Kidney (tissue), 14 donors: Measurements from ENCODE around the gene TMEM72. TPM values are rescaled to one million over a fixed set of nuclear protein-coding genes. Genes with fewer than 3 reads are reported as not detected.

ENCODE experiments used
- DNase-seq, 5 donors: peaks; one replicate each; pipeline ENCODE4 v3.0.0-alpha.2; 2013 to 2020
- FAIRE-seq: peaks from 2 replicates; lab custom pipeline; 2012; peaks lifted over from hg19 to GRCh38; lab: Jason Lieb, UNC
- H3K27ac ChIP-seq, 2 donors: one replicate each; pipeline ENCODE4 v1.7.0; 2013; ENCODE audit warnings: low read depth in 2 of 2, low read length in 2 of 2, inconsistent platforms in 1 of 2
- H3K27me3 ChIP-seq: one replicate; pipeline ENCODE4 v1.7.1; 2013; ENCODE audit warnings: low read length, inconsistent platforms; ENCODE audit not compliant: control insufficient read depth, insufficient read depth
- H3K36me3 ChIP-seq, 3 donors: one replicate each; pipeline versions ENCODE4 v1.7.0 to v1.7.1; 2013; ENCODE audit warnings: low read length in 3 of 3, control low read depth in 1 of 3, inconsistent platforms in 1 of 3; ENCODE audit not compliant: insufficient read depth in 3 of 3, control insufficient read depth in 2 of 3
- H3K4me1 ChIP-seq, 3 donors: one replicate each; pipeline versions ENCODE4 v1.7.0 to v1.7.1; 2013; ENCODE audit warnings: low read length in 3 of 3, inconsistent platforms in 1 of 3, low read depth in 1 of 3; ENCODE audit not compliant: control insufficient read depth in 2 of 3, insufficient read depth in 2 of 3
- H3K4me3 ChIP-seq, 3 donors: one replicate each; pipeline versions ENCODE4 v1.7.0 to v1.8.1; 2013; ENCODE audit warnings: low read length in 3 of 3, control low read depth in 1 of 3, inconsistent platforms in 1 of 3
- H3K9ac ChIP-seq, 3 donors: one replicate each; pipeline versions ENCODE4 v1.7.0 to v1.7.1; 2013; ENCODE audit warnings: low read length in 3 of 3, control low read depth in 1 of 3, inconsistent platforms in 1 of 3
- H3K9me3 ChIP-seq, 3 donors: one replicate each; pipeline versions ENCODE4 v1.7.0 to v1.7.1; 2013; ENCODE audit warnings: low read length in 3 of 3, control low read depth in 1 of 3, inconsistent platforms in 1 of 3; ENCODE audit not compliant: control insufficient read depth in 2 of 3, insufficient read depth in 1 of 3
- intact Hi-C: fragments of 100-400 bp; cut with DNase I; formaldehyde crosslinking; loops from one replicate; pipeline ENCODE4 v1.11.1; 2022
- polyA plus RNA-seq: library from polyadenylated mRNA; stranded (reverse); fragments of 350-450 nt; fragmentation: Illumina TruSeq; extraction: RNeasy Lipid Tissue Mini Kit (QIAGEN cat#74804); gene quantifications from one replicate; pipeline ENCODE4 v1.2.3, GENCODE V29; 2014; ENCODE audit warnings: low read depth, low replicate concordance; ENCODE audit not compliant: insufficient read depth
- total RNA-seq: library from RNA; stranded (reverse); fragmentation: NEBNext Ultra II Directional; extraction: Animal tissue kit (Norgen Biotek cat#: 25700); gene quantifications from one replicate; pipeline ENCODE4 v1.2.1, GENCODE V29; 2021
- TF ChIP-seq, protein P1 (sequence below): IDR thresholded peaks from 3 replicates; pipeline ENCODE4 v1.5.1; 2012; ENCODE audit warnings: mild to moderate bottlenecking, moderate library complexity, borderline replicate concordance; ENCODE audit not compliant: insufficient read depth; ENCODE audit errors: extremely low read depth
- donor health status: control.
- donor health status: control.
- donor health status: control.
- donor health status: control.
- donor health status: control.
- donor health status: DM: yes; HTN: yes; CAD: no.
- donor health status: Normal renal cell carcinoma (clear cell type).

TMEM72 gene
- total and polyA plus RNA-seq, 2 donors from 2014 or later, result 19.3 to 127 TPM

DNA sequence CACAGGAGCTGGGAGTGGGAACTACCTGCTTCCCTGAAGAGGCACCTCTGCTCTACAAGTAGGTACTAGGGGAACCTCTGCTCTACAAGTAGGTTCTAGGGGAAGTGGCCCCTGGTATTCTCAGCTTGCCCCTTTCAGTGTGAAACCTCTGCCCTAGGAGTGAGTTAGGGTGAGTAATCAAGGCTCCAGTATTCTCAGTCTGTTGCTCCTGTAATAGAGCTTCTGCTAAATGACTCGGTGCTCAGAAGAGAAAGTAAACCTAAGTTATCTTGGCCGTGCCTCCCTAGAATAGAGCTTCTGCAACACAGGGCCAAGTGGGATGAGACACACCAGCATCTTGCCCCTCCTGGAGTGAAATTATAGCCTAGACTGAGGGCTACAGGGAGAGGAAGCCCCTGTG, 35.1 kb downstream of the TMEM72 start:
- no peak overlapping the region for H3K9ac ChIP-seq
- no peaks in the 10 kb centered on the region for H3K27me3 ChIP-seq
- peak in 1 of 5 donors; percentile 11 for DNase-seq
- peaks cover 0 to 6% (median 2%) of the 10 kb centered on the region in 3 donors for H3K9me3 ChIP-seq
- H3K27ac ChIP-seq, result no peak overlapping the region
- H3K4me1 ChIP-seq, result peaks cover 0 to 18% (median 7%) of the 10 kb centered on the region in 3 donors
- no peak for FAIRE-seq
- TF ChIP-seq, protein P1, sequence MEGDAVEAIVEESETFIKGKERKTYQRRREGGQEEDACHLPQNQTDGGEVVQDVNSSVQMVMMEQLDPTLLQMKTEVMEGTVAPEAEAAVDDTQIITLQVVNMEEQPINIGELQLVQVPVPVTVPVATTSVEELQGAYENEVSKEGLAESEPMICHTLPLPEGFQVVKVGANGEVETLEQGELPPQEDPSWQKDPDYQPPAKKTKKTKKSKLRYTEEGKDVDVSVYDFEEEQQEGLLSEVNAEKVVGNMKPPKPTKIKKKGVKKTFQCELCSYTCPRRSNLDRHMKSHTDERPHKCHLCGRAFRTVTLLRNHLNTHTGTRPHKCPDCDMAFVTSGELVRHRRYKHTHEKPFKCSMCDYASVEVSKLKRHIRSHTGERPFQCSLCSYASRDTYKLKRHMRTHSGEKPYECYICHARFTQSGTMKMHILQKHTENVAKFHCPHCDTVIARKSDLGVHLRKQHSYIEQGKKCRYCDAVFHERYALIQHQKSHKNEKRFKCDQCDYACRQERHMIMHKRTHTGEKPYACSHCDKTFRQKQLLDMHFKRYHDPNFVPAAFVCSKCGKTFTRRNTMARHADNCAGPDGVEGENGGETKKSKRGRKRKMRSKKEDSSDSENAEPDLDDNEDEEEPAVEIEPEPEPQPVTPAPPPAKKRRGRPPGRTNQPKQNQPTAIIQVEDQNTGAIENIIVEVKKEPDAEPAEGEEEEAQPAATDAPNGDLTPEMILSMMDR, result no peak
- intact Hi-C loops, result no loop called here
- no peak overlapping the region for H3K4me3 ChIP-seq
- H3K36me3 ChIP-seq, result no peaks in the 10 kb centered on the region

DNA sequence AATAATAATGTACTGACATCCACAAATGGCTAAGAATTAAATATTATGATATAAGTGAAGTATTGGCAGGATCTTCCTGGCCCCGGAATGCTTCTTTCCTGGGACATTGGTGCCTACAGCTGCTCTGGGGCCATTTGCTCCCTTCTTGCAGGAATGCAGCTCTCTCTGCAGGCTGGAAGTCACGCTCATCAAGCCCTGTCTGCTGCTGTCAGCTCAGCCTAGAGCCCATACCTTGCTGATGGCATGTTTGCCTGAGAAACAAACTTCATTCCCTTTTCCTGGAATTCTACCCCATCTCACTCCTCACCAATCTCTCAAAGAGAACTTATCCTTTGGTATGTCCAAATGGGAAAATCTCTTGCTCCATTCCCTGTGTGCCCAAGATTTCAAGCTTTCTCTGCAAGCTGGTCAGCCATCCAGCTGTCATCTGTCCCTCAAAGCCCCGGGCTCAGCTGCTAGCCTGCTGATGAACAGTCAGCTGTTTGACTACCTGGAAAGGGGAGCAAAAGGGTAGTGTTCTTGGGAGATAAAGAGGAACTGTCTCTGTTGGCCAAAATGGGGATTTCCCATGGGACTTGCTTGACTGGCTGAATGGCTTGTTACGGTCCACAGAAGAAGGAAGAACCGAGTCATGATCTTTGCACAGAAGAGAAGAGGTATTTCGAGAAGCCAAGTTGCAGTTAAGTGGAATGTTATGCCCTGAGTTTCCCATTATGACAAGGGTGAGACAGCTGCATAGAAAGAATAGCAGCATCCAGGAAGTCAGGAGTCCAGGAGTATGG, 36.4 kb downstream of the TMEM72 start:
- no peak overlapping the region for H3K9ac ChIP-seq
- no peaks in the 10 kb centered on the region for H3K36me3 ChIP-seq
- intact Hi-C loops, result no loop called here
- no peak overlapping the region for H3K4me3 ChIP-seq
- H3K27me3 ChIP-seq, result no peaks in the 10 kb centered on the region
- FAIRE-seq (no peak), DNase-seq (peak in 1 of 5 donors; percentile 23)
- H3K9me3 ChIP-seq, result peaks cover 0 to 6% (median 2%) of the 10 kb centered on the region in 3 donors
- TF ChIP-seq, protein P1, result no peak
- H3K4me1 ChIP-seq, result peaks cover 0 to 18% (median 7%) of the 10 kb centered on the region in 3 donors
- H3K27ac ChIP-seq, result no peak overlapping the region

DNA sequence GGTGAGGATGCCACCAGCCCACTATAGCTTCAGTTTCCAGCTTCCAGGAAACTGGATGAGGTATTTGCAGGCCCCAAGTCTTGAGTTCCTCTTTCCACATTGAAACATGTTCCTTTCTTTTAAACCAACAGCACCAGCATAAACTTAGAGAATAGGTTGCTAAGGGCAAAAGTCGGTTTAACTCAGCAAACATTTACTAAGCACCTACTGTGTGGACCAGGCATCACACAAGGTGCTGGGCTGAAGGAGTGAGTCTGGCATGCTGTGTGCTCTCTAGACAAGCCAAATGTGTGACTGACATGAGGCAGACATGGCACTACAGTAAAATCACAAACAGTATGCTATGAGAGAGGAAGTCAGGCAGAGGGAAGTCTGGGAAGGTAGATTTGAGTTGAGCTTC, 37.5 kb downstream of the TMEM72 start:
- Histone ChIP-seq H3K9me3 (peaks cover 0 to 6% (median 2%) of the 10 kb centered on the region in 3 donors), H3K36me3 (no peaks in the 10 kb centered on the region), H3K9ac (no peak overlapping the region), H3K4me3 (no peak overlapping the region), H3K27ac (no peak overlapping the region), H3K27me3 (no peaks in the 10 kb centered on the region), H3K4me1 (peaks cover 0 to 21% (median 11%) of the 10 kb centered on the region in 3 donors)
- DNase-seq, result peak in 1 of 5 donors; percentile 10
- intact Hi-C loops, result no loop called here
- TF ChIP-seq, protein P1, result no peak
- no peak for FAIRE-seq
